SK-N-MC (cell line): Measurements from ENCODE around the gene NRAS.

Experiments
- EZH2 ChIP-seq: fragments of 200-600 bp; sonication (generic); IDR thresholded peaks from one replicate; pipeline ENCODE4 v1.6.1; 2017; ENCODE audit warnings: antibody characterized with exemption
- FOXP2 ChIP-seq: optimal IDR thresholded peaks from 2 replicates; pipeline ENCODE3; 2011; ENCODE audit warnings: mild to moderate bottlenecking, moderate library complexity; ENCODE audit not compliant: insufficient read depth; ENCODE audit errors: extremely low read length, control extremely low read depth
- POLR2AphosphoS5 ChIP-seq: IDR thresholded peaks from 2 replicates; pipeline ENCODE4 v1.6.1; 2012; ENCODE audit warnings: mild to moderate bottlenecking, low read depth, low read length, borderline replicate concordance

GRCh38 chr1:114695430-114696058, 21.0 kb downstream of the NRAS start, which contains the start of gene AMPD1:
- TF ChIP-seq EZH2, result no peak
- TF ChIP-seq FOXP2, result no peak
- no peak for TF ChIP-seq POLR2AphosphoS5
